Neural progenitor cell (in vitro differentiated cells): ENCODE data around the gene ZNF593OS. TPM values are rescaled to one million over a fixed set of nuclear protein-coding genes. Genes with fewer than 3 reads are reported as not detected.

Source experiments
- DNase-seq: peaks from one replicate; pipeline ENCODE4 v3.0.0-alpha.2; 2016; ENCODE audit warnings: low spot score
- H2AFZ ChIP-seq: fragments of 200-600 bp; sonication (generic); replicated peaks from 2 replicates; pipeline ENCODE4 v1.6.1; 2016; ENCODE audit warnings: antibody characterized with exemption
- H3F3A ChIP-seq: fragments of 200-600 bp; sonication (generic); 2 replicates; pipeline ENCODE4 v1.6.1; 2016; ENCODE audit warnings: antibody characterized with exemption, low read depth
- H3K27ac ChIP-seq: fragments of 200-600 bp; sonication (generic); 2 replicates; pipeline ENCODE4 v1.5.1; 2016; ENCODE audit warnings: mild to moderate bottlenecking
- H3K27me3 ChIP-seq: fragments of 200-600 bp; sonication (generic); 2 replicates; pipeline ENCODE4 v1.6.1; 2016; ENCODE audit warnings: mild to moderate bottlenecking, moderate library complexity
- H3K36me3 ChIP-seq: fragments of 200-600 bp; sonication (generic); 2 replicates; pipeline ENCODE4 v1.5.1; 2016
- H3K4me1 ChIP-seq: fragments of 200-600 bp; sonication (generic); 2 replicates; pipeline ENCODE4 v1.6.1; 2016; ENCODE audit warnings: mixed run types
- H3K4me2 ChIP-seq: fragments of 200-600 bp; sonication (generic); 2 replicates; pipeline ENCODE4 v1.6.1; 2016
- H3K4me3 ChIP-seq: fragments of 200-600 bp; sonication (generic); 2 replicates; pipeline ENCODE4 v1.5.1; 2016
- H3K79me2 ChIP-seq: fragments of 200-600 bp; sonication (generic); 2 replicates; pipeline ENCODE4 v1.6.1; 2016; ENCODE audit warnings: low read depth
- H3K9ac ChIP-seq: fragments of 200-600 bp; sonication (generic); 2 replicates; pipeline ENCODE4 v1.6.1; 2016
- H3K9me3 ChIP-seq: fragments of 200-600 bp; sonication (generic); 2 replicates; pipeline ENCODE4 v1.5.1; 2016; ENCODE audit warnings: low read depth
- H4K20me1 ChIP-seq: fragments of 200-600 bp; sonication (generic); 2 replicates; pipeline ENCODE4 v1.6.1; 2016; ENCODE audit warnings: low read depth
- H3K27ac Mint-ChIP-seq: 3 replicates; pipeline ENCODE4 v1.8.0; 2021; ENCODE audit warnings: mixed read lengths
- H3K27me3 Mint-ChIP-seq: 2 replicates; pipeline ENCODE4 v1.8.0; 2022; ENCODE audit warnings: low read depth, mild to moderate bottlenecking, inconsistent platforms, moderate library complexity, mixed read lengths; ENCODE audit not compliant: insufficient read depth
- H3K36me3 Mint-ChIP-seq: 3 replicates; pipeline ENCODE4 v1.8.0; 2021; ENCODE audit warnings: mixed read lengths
- H3K4me1 Mint-ChIP-seq: 3 replicates; pipeline ENCODE4 v1.8.0; 2021; ENCODE audit warnings: mixed read lengths
- H3K4me3 Mint-ChIP-seq: 3 replicates; pipeline ENCODE4 v1.8.0; 2021; ENCODE audit warnings: mild to moderate bottlenecking, moderate library complexity, mixed read lengths
- H3K9me3 Mint-ChIP-seq: 3 replicates; pipeline ENCODE4 v1.8.0; 2020; ENCODE audit warnings: mixed read lengths
- CTCF ChIP-seq: fragments of 200-600 bp; sonication (generic); IDR thresholded peaks from 2 replicates; pipeline ENCODE4 v1.5.1; 2017; ENCODE audit warnings: antibody characterized with exemption, mild to moderate bottlenecking
- EZH2 ChIP-seq: fragments of 200-600 bp; sonication (generic); IDR thresholded peaks from 2 replicates; pipeline ENCODE4 v1.6.1; 2017; ENCODE audit warnings: antibody characterized with exemption, mild to moderate bottlenecking, moderate library complexity
- EZH2phosphoT487 ChIP-seq: fragments of 200-600 bp; sonication (generic); IDR thresholded peaks from 2 replicates; pipeline ENCODE4 v1.6.1; 2017; ENCODE audit warnings: antibody characterized with exemption
- total RNA-seq: library from RNA; depleted of rRNA; stranded (reverse); fragments of >200 nt; gene quantifications from 2 replicates; pipeline ENCODE4 v1.2.3, GENCODE V29; 2015; ENCODE audit warnings: low replicate concordance

The ZNF593OS gene
- total RNA-seq, 1 donor from 2014 or later: 0.67 TPM

GRCh38 chr1:26189331-26189730 is 17.7 kb upstream of the ZNF593OS start:
- no peak overlapping the region for H3K4me3 Mint-ChIP-seq
- H3K27ac Mint-ChIP-seq: peak overlapping the region; percentile 62

GRCh38 chr1:26188477-26188876 is 16.8 kb upstream of the ZNF593OS start:
- Histone ChIP-seq H3K4me3 (no peak overlapping the region), H3K27me3 (no peaks in the 10 kb centered on the region), H3K4me1 (peaks cover 4% of the 10 kb centered on the region), H3K36me3 (no peaks in the 10 kb centered on the region), H3K4me2 (no peak overlapping the region), H2AFZ (no peak overlapping the region), H3K27ac (no peak overlapping the region), H3K9me3 (no peaks in the 10 kb centered on the region), H4K20me1 (no peaks in the 10 kb centered on the region), H3K9ac (no peak overlapping the region), H3F3A (no peaks in the 10 kb centered on the region), H3K79me2 (no peaks in the 10 kb centered on the region)
- Mint-ChIP-seq H3K4me3 (no peak overlapping the region), H3K9me3 (peaks cover 4% of the 10 kb centered on the region), H3K4me1 (peaks cover 17% of the 10 kb centered on the region), H3K27me3 (peaks cover 11% of the 10 kb centered on the region), H3K36me3 (no peaks in the 10 kb centered on the region), H3K27ac (no peak overlapping the region)
- TF ChIP-seq EZH2 (no peak), EZH2phosphoT487 (no peak), CTCF (no peak)
- no peak for DNase-seq

More at GRCh38 chr1:26189331-26189730, 17.7 kb upstream of the ZNF593OS start:
- Histone ChIP-seq H3K4me2 (no peak overlapping the region), H3K27me3 (no peaks in the 10 kb centered on the region), H3K9me3 (no peaks in the 10 kb centered on the region), H3F3A (no peaks in the 10 kb centered on the region), H3K36me3 (no peaks in the 10 kb centered on the region), H4K20me1 (no peaks in the 10 kb centered on the region), H3K27ac (no peak overlapping the region), H3K4me3 (no peak overlapping the region), H3K9ac (no peak overlapping the region), H3K4me1 (peaks cover 4% of the 10 kb centered on the region), H2AFZ (no peak overlapping the region), H3K79me2 (no peaks in the 10 kb centered on the region)
- Mint-ChIP-seq H3K9me3 (peaks cover 4% of the 10 kb centered on the region), H3K4me1 (peaks cover 17% of the 10 kb centered on the region), H3K36me3 (no peaks in the 10 kb centered on the region), H3K27me3 (peaks cover 11% of the 10 kb centered on the region)
- DNase-seq: no peak
- TF ChIP-seq EZH2: no peak
- no peak for TF ChIP-seq CTCF

GRCh38 chr1:26187882-26188281 is 16.2 kb upstream of the ZNF593OS start:
- Histone ChIP-seq H3K4me3 (no peak overlapping the region), H3K36me3 (no peaks in the 10 kb centered on the region), H2AFZ (no peak overlapping the region), H4K20me1 (no peaks in the 10 kb centered on the region), H3K9me3 (no peaks in the 10 kb centered on the region), H3K4me1 (peaks cover 4% of the 10 kb centered on the region), H3K9ac (no peak overlapping the region), H3K79me2 (no peaks in the 10 kb centered on the region), H3K27ac (no peak overlapping the region), H3F3A (no peaks in the 10 kb centered on the region), H3K4me2 (no peak overlapping the region), H3K27me3 (no peaks in the 10 kb centered on the region)
- no peak for TF ChIP-seq EZH2phosphoT487
- no peak for TF ChIP-seq CTCF
- TF ChIP-seq EZH2: no peak
- no peaks in the 10 kb centered on the region for H3K36me3 Mint-ChIP-seq
- H3K27ac Mint-ChIP-seq: no peak overlapping the region
- H3K4me1 Mint-ChIP-seq: peaks cover 17% of the 10 kb centered on the region
- peaks cover 11% of the 10 kb centered on the region for H3K27me3 Mint-ChIP-seq
- DNase-seq: no peak
- H3K4me3 Mint-ChIP-seq: no peak overlapping the region
- H3K9me3 Mint-ChIP-seq: peaks cover 4% of the 10 kb centered on the region
